HepG2 (cell line): ENCODE data around the gene KRTAP10-5. TPM values are rescaled to one million over a fixed set of nuclear protein-coding genes. Genes with fewer than 3 reads are reported as not detected.
A peak's percentile ranks its signal among the peaks of the same experiment; 100 is the strongest.

Source experiments
- ARNTL ChIP-seq: sonication (generic); formaldehyde crosslinking; IDR thresholded peaks from 2 replicates; pipeline ENCODE4 v1.4.0; 2020; ENCODE audit warnings: mild to moderate bottlenecking, missing genetic modification reagents
- BCL3 ChIP-seq: sonication (generic); formaldehyde crosslinking; IDR thresholded peaks from 2 replicates; pipeline ENCODE4 v1.5.1; 2020; ENCODE audit warnings: mild to moderate bottlenecking, missing genetic modification reagents, moderate library complexity
- GATA4 ChIP-seq: sonication (generic); IDR thresholded peaks from 2 replicates; pipeline ENCODE4 v1.6.1; 2016; ENCODE audit warnings: antibody characterized with exemption, low read depth, borderline replicate concordance
- HIC2 ChIP-seq: sonication (generic); formaldehyde crosslinking; IDR thresholded peaks from 2 replicates; pipeline ENCODE4 v1.9.0; 2022; ENCODE audit warnings: low read depth, missing genetic modification reagents
- KDM5B ChIP-seq: sonication (generic); formaldehyde crosslinking; IDR thresholded peaks from 2 replicates; pipeline ENCODE4 v1.4.0; 2020; ENCODE audit warnings: missing genetic modification reagents, mild to moderate bottlenecking, borderline replicate concordance
- KLF6 ChIP-seq: IDR thresholded peaks from 2 replicates; pipeline ENCODE4 v1.8.0; 2016; ENCODE audit warnings: missing biosample characterization, missing genetic modification reagents
- MLXIP ChIP-seq: sonication (generic); formaldehyde crosslinking; IDR thresholded peaks from 2 replicates; pipeline ENCODE4 v1.9.0; 2021; ENCODE audit warnings: missing genetic modification reagents, borderline replicate concordance
- NCOA1 ChIP-seq: sonication (generic); formaldehyde crosslinking; IDR thresholded peaks from 2 replicates; pipeline ENCODE4 v1.9.0; 2021; ENCODE audit warnings: missing genetic modification reagents
- NRL ChIP-seq: sonication (generic); formaldehyde crosslinking; IDR thresholded peaks from 2 replicates; pipeline ENCODE4 v1.5.0; 2020; ENCODE audit warnings: missing genetic modification reagents, mild to moderate bottlenecking, moderate library complexity, borderline replicate concordance
- PREB ChIP-seq: sonication (generic); formaldehyde crosslinking; IDR thresholded peaks from 2 replicates; pipeline ENCODE4 v1.4.0; 2020; ENCODE audit warnings: missing genetic modification reagents
- RFX5 ChIP-seq: IDR thresholded peaks from 2 replicates; pipeline ENCODE4 v1.6.1; 2011; ENCODE audit warnings: low read depth, low read length, improper control_type of control experiment
- SALL2 ChIP-seq: sonication (generic); formaldehyde crosslinking; IDR thresholded peaks from 2 replicates; pipeline ENCODE4 v1.8.1; 2023; ENCODE audit warnings: mild to moderate bottlenecking, missing genetic modification reagents, inconsistent platforms
- SRSF9 ChIP-seq: fragments of 200-400 bp; formaldehyde crosslinking; IDR thresholded peaks from 2 replicates; pipeline ENCODE4 v1.6.1; 2018; ENCODE audit warnings: borderline replicate concordance, mild to moderate bottlenecking, low read depth, low read length; ENCODE audit not compliant: insufficient read depth, poor library complexity, severe bottlenecking
- THYN1 ChIP-seq: sonication (generic); formaldehyde crosslinking; IDR thresholded peaks from 2 replicates; pipeline ENCODE4 v1.8.1; 2023; ENCODE audit warnings: low read depth, mild to moderate bottlenecking, moderate library complexity, missing genetic modification reagents, borderline replicate concordance
- ZNF143 ChIP-seq: sonication (generic); formaldehyde crosslinking; IDR thresholded peaks from 2 replicates; pipeline ENCODE4 v1.4.0; 2020; ENCODE audit warnings: missing genetic modification reagents
- ZNF17 ChIP-seq: sonication (generic); formaldehyde crosslinking; IDR thresholded peaks from 2 replicates; pipeline ENCODE4 v1.5.0; 2020; ENCODE audit warnings: mild to moderate bottlenecking, missing genetic modification reagents
- ZNF687 ChIP-seq: sonication (generic); formaldehyde crosslinking; IDR thresholded peaks from 2 replicates; pipeline ENCODE4 v1.5.1; 2020; ENCODE audit warnings: mild to moderate bottlenecking, missing genetic modification reagents, moderate library complexity
- polyA plus RNA-seq, 8 experiments: library from polyadenylated mRNA; depleted of rRNA in 3 of 8; stranded (reverse) in 7 of 8; unstranded in 1 of 8; fragments of >200 nt; fragmentation: Illumina TruSeq in 4 of 8; extraction: Trizol in 4 of 8; gene quantifications; 2 replicates each; pipeline versions ENCODE4 v1.2.1 to v1.2.3, GENCODE V29; 2011 to 2016; ENCODE audit warnings: low read depth in 4 of 8, missing spikeins in 1 of 8, mixed read lengths in 1 of 8; ENCODE audit not compliant: insufficient read depth in 1 of 8
- total RNA-seq, 5 experiments: library from RNA; depleted of rRNA; stranded (reverse); fragments of >200 nt; fragmentation: Illumina TruSeq; extraction: Trizol; gene quantifications; 2 replicates each; pipeline ENCODE4 v1.2.3, GENCODE V29; 2016; ENCODE audit warnings: low read depth in 1 of 5

Gene KRTAP10-5
- total and polyA plus RNA-seq, 2 of the 13 experiments (the other 11 are each of a cell fraction or from before 2014, with no cell fraction given): not detected

GRCh38 chr21:44574457-44575306 lies 5.7 kb downstream of the KRTAP10-5 start (continued):
- TF ChIP-seq ZNF687 (CRISPR knock-in tag) (peak; percentile 91), MLXIP (CRISPR knock-in tag) (no peak), SALL2 (CRISPR knock-in tag) (no peak), ARNTL (CRISPR knock-in tag) (peak; percentile 48; the same call in 1 of the 2 replicates), GATA4 (no peak), NRL (CRISPR knock-in tag) (no peak), PREB (CRISPR knock-in tag) (no peak), KDM5B (CRISPR knock-in tag) (0 out of 2 replicates have a peak, but pooled peaks have one; percentile 47), THYN1 (CRISPR knock-in tag) (no peak), SRSF9 (no peak), NCOA1 (CRISPR knock-in tag) (peak; percentile 29; the same call in 1 of the 2 replicates), ZNF143 (CRISPR knock-in tag) (no peak), ZNF17 (no peak), HIC2 (CRISPR knock-in tag) (peak; percentile 94), BCL3 (no peak), KLF6 (CRISPR knock-in tag) (no peak), RFX5 (no peak)
